Measurements from ENCODE around the gene HFM1. TPM values are rescaled to one million over a fixed set of nuclear protein-coding genes. Genes with fewer than 3 reads are reported as not detected.
A peak's percentile ranks its signal among the peaks of the same experiment; 100 is the strongest.

The HFM1 gene
- total and polyA plus RNA-seq, 2 donors (not counting 1 experiment from before 2014, with no cell fraction given) = 0.23 to 0.83 TPM

GRCh38 chr1:91335603-91336002 is 69.0 kb downstream of the HFM1 start:
- Histone ChIP-seq H3K4me3 (replicated peaks in 1 of 4; ENCODE audit: control extremely low read depth in 1 of 4, insufficient read depth in 1 of 4, low read depth in 3 of 4, low read length in 4 of 4) (no peak overlapping the region), H3K9ac (ENCODE audit: insufficient read depth, low read length) (no peak overlapping the region), H3K79me2 (ENCODE audit: control insufficient read depth, insufficient read depth, low read length) (no peaks in the 10 kb centered on the region), H4K20me1 (ENCODE audit: control insufficient read depth, extremely low read depth, insufficient read depth, low read length) (no peaks in the 10 kb centered on the region), H2AFZ (ENCODE audit: low read length) (no peak overlapping the region), H3K9me3 (ENCODE audit: control insufficient read depth, insufficient read depth, low read depth, low read length) (no peaks in the 10 kb centered on the region), H3K4me1 (ENCODE audit: control insufficient read depth, extremely low read depth, insufficient read depth, low read length) (no peaks in the 10 kb centered on the region), H3K27me3 (ENCODE audit: control insufficient read depth, insufficient read depth, low read length) (no peaks in the 10 kb centered on the region), H3K36me3 (ENCODE audit: control insufficient read depth, insufficient read depth, low read length) (no peaks in the 10 kb centered on the region), H3K27ac (ENCODE audit: insufficient read depth, low read length) (no peak overlapping the region), H3K4me2 (ENCODE audit: extremely low read depth, insufficient read depth, low read length) (no peak overlapping the region)
- peak in 1 of 2 donors; percentile 2 for DNase-seq (ENCODE audit: low read depth in 2 of 2)
- TF ChIP-seq, protein P1, sequence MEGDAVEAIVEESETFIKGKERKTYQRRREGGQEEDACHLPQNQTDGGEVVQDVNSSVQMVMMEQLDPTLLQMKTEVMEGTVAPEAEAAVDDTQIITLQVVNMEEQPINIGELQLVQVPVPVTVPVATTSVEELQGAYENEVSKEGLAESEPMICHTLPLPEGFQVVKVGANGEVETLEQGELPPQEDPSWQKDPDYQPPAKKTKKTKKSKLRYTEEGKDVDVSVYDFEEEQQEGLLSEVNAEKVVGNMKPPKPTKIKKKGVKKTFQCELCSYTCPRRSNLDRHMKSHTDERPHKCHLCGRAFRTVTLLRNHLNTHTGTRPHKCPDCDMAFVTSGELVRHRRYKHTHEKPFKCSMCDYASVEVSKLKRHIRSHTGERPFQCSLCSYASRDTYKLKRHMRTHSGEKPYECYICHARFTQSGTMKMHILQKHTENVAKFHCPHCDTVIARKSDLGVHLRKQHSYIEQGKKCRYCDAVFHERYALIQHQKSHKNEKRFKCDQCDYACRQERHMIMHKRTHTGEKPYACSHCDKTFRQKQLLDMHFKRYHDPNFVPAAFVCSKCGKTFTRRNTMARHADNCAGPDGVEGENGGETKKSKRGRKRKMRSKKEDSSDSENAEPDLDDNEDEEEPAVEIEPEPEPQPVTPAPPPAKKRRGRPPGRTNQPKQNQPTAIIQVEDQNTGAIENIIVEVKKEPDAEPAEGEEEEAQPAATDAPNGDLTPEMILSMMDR (conservative IDR thresholded peaks at IDR 0.05 in 1 of 2, IDR thresholded peaks at IDR 0.05 in 1 of 2; ENCODE audit: low read depth in 1 of 2, low read length in 2 of 2) = no peak
- no peak for TF ChIP-seq EZH2 (IDR thresholded peaks at IDR 0.05; ENCODE audit: low read length, missing control alignments)

- Histone ChIP-seq H4K20me1 (ENCODE audit: control insufficient read depth, extremely low read depth, insufficient read depth, low read length) (no peaks in the 10 kb centered on the region), H3K79me2 (ENCODE audit: control insufficient read depth, insufficient read depth, low read length) (no peaks in the 10 kb centered on the region), H3K9ac (ENCODE audit: insufficient read depth, low read length) (no peak overlapping the region), H3K4me2 (ENCODE audit: extremely low read depth, insufficient read depth, low read length) (no peak overlapping the region), H3K36me3 (ENCODE audit: control insufficient read depth, insufficient read depth, low read length) (no peaks in the 10 kb centered on the region), H3K27ac (ENCODE audit: insufficient read depth, low read length) (no peak overlapping the region), H3K4me1 (ENCODE audit: control insufficient read depth, extremely low read depth, insufficient read depth, low read length) (no peaks in the 10 kb centered on the region), H3K9me3 (ENCODE audit: control insufficient read depth, insufficient read depth, low read depth, low read length) (no peaks in the 10 kb centered on the region), H3K27me3 (ENCODE audit: control insufficient read depth, insufficient read depth, low read length) (no peaks in the 10 kb centered on the region), H3K4me3 (replicated peaks in 1 of 4; ENCODE audit: control extremely low read depth in 1 of 4, insufficient read depth in 1 of 4, low read depth in 3 of 4, low read length in 4 of 4) (no peak overlapping the region), H2AFZ (ENCODE audit: low read length) (no peak overlapping the region)
- DNase-seq (ENCODE audit: low read depth in 2 of 2) = no peak
- no peak for TF ChIP-seq EZH2 (IDR thresholded peaks at IDR 0.05; ENCODE audit: low read length, missing control alignments)
- TF ChIP-seq, protein P1 (conservative IDR thresholded peaks at IDR 0.05 in 1 of 2, IDR thresholded peaks at IDR 0.05 in 1 of 2; ENCODE audit: low read depth in 1 of 2, low read length in 2 of 2) = no peak
Measured at GRCh38 chr1:91334856-91335255, 69.8 kb downstream of the HFM1 start.

- Histone ChIP-seq H3K36me3 (ENCODE audit: control insufficient read depth, insufficient read depth, low read length) (no peaks in the 10 kb centered on the region), H3K9me3 (ENCODE audit: control insufficient read depth, insufficient read depth, low read depth, low read length) (no peaks in the 10 kb centered on the region), H3K27ac (ENCODE audit: insufficient read depth, low read length) (no peak overlapping the region), H4K20me1 (ENCODE audit: control insufficient read depth, extremely low read depth, insufficient read depth, low read length) (no peaks in the 10 kb centered on the region), H3K4me3 (replicated peaks in 1 of 4; ENCODE audit: control extremely low read depth in 1 of 4, insufficient read depth in 1 of 4, low read depth in 3 of 4, low read length in 4 of 4) (no peak overlapping the region), H2AFZ (ENCODE audit: low read length) (no peak overlapping the region), H3K9ac (ENCODE audit: insufficient read depth, low read length) (no peak overlapping the region), H3K79me2 (ENCODE audit: control insufficient read depth, insufficient read depth, low read length) (no peaks in the 10 kb centered on the region), H3K27me3 (ENCODE audit: control insufficient read depth, insufficient read depth, low read length) (no peaks in the 10 kb centered on the region), H3K4me1 (ENCODE audit: control insufficient read depth, extremely low read depth, insufficient read depth, low read length) (no peaks in the 10 kb centered on the region), H3K4me2 (ENCODE audit: extremely low read depth, insufficient read depth, low read length) (no peak overlapping the region)
- no peak for DNase-seq (ENCODE audit: low read depth in 2 of 2)
- no peak for TF ChIP-seq EZH2 (IDR thresholded peaks at IDR 0.05; ENCODE audit: low read length, missing control alignments)
Measured at GRCh38 chr1:91325456-91325855, 79.2 kb downstream of the HFM1 start.
